T follicular helper cell (primary cell): ENCODE measurements around the gene PPP1R26.
"Not testable (repeated sequence)": the region's sequence is repeated elsewhere in the genome, so short reads cannot be mapped to it uniquely, and the experiment has no call there.

ENCODE experiments used
- DNase-seq: peaks from one replicate; pipeline ENCODE4 v3.0.0-alpha.2; 2020; ENCODE audit warnings: low read depth

The PPP1R26 gene

DNA sequence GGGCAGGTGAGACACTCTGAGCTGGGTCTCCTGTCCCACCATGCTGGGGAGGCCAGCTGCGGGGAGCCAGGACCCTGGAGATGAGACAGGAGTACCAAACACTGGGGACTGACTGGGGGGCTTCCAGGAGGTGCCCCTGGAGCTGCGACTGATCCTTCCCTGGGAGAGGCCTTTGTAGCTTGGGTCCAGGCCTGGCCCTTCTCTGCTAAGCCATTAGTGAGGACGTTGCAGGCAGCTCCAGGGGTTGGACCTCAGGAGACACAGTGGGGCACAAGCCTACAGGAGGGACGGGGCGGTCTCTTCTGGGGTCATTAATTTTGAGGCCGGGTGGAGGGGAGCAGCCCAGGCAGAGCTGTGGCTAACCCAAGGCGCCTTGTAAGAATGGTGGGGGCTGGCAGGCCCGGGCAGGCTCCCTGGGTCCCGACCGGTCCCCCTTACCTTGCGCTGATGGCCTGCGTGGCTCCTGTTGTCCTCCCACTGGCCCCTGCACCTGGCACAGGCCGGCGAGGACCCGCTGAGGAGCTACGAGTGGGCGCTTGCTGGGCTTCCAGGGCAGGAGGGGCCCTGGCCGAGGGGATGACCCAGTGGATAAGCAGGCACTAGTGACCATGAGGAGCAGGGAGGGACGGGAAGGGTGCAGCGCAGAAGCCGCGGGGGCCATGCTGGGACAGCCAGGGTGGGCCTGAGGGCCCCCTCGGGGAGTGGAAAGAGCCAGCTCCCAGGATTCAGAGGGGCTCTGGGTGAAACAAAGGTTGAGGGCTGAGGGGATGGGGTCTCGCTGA is 26.0 kb downstream of the PPP1R26 start:
- no peak for DNase-seq

GRCh38 chr9:135506327-135507103 is 26.9 kb downstream of the PPP1R26 start:
- no peak for DNase-seq

DNA sequence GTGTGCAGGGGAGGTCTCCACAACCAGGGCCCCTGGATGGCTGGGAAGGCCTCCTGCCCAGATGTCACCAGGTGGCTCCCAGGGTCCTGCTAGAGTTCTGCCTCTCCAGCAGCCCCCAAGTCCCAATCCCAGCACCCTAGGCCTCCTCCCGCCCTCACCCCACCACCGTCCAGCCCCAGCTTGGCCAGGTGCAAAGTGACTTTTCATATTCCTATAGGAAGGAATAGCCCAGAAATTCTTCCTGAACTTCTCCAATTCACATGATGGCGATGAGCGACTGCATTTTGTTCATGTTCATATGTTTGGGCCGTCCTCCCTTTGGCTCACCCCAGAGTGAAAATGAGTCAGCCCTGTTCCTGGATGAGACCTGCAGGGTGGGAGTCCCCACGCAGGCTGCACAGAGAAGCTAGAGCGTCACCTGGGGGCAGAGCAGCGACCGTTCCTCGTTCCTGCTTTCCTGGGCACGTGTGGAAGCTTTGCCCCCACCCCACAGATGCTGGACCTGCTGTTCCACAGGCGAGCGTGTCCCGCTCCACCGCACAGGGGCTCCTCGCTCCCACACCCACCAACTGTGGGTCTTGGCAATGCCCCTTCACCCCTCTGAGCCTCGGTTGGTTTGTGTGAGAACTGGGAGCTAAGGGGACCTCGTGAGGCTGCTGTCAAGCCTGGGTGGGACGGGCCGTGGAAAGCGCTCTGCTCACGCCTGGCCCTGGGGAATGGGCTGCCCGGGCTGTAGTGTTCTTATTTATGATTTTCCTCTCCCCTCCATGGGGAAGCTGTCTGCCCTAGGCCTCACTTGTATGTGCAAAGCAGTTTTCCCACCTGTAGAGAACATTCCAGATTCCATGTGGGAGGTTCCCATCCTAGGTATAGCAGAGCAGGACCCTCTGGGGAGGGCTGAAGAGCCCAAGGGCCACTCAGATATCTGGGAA is 27.8 kb downstream of the PPP1R26 start:
- DNase-seq = no peak

- DNase-seq = no peak
These were observed 28.7 kb downstream of the PPP1R26 start for GRCh38 chr9:135508211-135508820.

DNA sequence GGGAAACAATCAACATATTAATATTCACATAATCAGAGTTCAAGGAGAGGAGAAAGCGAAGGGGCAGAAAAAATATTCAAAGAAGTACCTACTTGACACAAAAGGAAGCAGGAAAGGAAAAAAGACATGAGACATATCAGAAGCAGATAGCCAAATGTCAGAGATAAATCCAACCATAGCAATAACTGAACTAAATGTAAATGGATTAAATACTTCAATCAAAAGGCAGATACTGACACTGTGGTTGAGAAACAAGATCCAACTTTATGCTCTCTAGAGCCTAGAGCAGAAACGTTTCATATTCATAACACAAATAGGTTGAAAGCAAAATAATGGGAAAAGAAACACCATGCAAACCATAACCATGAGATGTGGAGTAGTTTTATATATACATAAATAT is 29.9 kb downstream of the PPP1R26 start:
- no peak for DNase-seq

GRCh38 chr9:135512241-135512603 is 32.6 kb downstream of the PPP1R26 start:
- no peak for DNase-seq

- no peak for DNase-seq
These were observed 33.3 kb downstream of the PPP1R26 start for GRCh38 chr9:135512904-135513303.

DNA sequence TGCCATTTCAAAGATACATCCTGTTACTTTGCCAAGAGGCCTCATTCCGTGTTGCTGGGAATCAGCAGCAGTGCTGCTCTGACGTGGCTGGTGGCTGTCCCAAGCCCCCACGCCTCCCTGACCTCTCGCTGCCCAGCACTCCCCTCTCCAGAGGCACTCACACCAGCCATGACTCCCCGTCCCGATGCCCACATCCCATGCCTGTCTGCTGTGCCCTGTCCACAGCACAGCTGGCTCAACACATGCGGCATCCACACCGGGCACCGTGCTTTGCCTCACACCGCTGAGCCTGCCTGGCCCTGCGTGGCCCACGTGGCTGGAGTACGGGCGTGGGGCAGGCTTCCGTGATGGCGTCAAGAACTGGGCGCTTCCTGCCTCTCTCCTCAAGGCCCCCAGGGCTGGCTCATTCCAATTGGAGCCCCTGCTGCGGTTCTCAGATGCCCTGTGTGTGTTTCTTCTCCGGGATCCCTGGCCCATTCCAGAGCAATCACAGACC is 33.8 kb downstream of the PPP1R26 start:
- no peak for DNase-seq

- DNase-seq = not testable (repeated sequence)
These were observed 34.3 kb downstream of the PPP1R26 start for GRCh38 chr9:135513906-135514305.

GRCh38 chr9:135514342-135515082 is 34.9 kb downstream of the PPP1R26 start:
- no peak for DNase-seq

- no peak for DNase-seq
These were observed 35.7 kb downstream of the PPP1R26 start for GRCh38 chr9:135515083-135515951.

DNA sequence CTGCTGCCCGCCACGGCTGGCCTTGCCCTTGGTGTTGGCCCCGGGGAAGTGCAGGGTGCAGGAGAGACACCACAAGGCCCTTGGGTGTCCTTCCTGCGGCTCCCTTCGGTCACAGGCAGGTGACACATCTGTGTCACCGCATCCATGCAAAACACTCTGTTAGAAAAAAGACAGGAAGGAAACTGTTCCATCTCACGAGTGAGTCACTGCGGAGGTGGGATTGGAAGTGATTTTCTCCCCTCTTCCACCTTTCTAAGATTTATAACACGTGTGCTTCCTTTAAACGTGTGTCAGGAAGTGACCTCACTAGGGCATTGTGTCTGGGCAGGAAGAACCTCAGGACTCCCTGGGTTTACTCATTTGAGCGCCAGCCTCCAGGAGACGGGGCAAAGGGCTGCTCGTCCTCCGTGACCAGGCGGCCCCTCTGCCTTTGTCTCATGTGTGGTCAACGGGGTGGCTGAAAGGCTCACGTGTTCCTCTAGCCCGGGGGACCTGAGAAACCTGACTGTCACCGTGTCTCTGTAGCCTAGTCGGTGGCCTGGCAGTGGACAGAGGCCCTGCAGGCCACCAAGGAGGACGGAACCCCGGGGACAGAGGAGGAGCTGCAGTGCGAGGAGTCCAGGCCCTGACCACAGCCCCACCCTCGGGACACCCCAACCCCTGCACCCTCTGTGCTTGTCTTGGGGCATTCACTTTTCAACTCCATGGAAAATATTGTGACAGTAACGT is 36.7 kb downstream of the PPP1R26 start:
- no peak for DNase-seq

GRCh38 chr9:135517407-135517822 is 37.8 kb downstream of the PPP1R26 start:
- DNase-seq = no peak

- no peak for DNase-seq
These were observed 39.8 kb downstream of the PPP1R26 start for GRCh38 chr9:135519179-135519971.

GRCh38 chr9:135520916-135521607 is 41.5 kb downstream of the PPP1R26 start, which contains the start of gene LCN1:
Gene LCN1, plus strand, starts transcription at chr9:135521440. Its CDS starts 58 bp downstream, at chr9:135521498.
- no peak for DNase-seq

GRCh38 chr9:135521608-135522095 is 42.1 kb downstream of the PPP1R26 start:
- DNase-seq = no peak

DNA sequence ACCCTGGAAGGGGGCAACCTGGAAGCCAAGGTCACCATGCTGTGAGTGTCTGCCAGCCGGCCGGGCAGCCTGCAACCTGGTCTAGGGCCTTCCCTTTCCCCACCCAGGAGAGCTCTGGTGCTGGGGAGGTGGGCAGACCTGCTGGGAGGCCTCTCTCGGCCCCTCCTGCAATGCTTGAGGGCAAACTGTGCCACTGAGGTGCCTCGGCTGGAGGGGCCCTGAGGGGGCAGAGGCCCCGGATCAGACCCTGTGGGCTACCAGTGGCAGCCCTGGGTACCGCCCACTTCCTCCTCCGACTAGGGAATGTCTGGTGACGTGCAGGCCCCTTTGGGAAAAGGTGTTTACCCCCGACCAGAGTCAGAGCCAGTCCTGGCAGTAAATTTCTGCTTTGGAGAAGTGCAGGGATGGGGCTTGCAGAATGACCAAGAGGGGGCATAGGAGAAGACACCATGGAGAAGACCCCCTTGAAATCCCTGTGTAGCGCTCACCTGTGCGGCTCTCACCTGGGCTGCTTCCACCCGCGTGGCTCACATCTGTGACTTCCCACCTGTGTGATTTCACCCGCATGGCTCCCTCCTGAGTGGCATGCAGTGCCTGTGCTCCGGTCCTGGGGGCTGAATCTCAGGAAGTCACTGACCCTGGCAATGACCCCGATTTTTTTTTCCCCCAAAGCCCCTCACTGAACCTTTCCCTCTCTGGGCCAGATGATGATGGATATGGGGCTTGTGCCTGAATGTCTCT is 42.7 kb downstream of the PPP1R26 start:
- no peak for DNase-seq
